Endothelial cell of umbilical vein (primary cell): Measurements from ENCODE around the gene TMEM273. TPM values are rescaled to one million over a fixed set of nuclear protein-coding genes. Genes with fewer than 3 reads are reported as not detected.

Source experiments
- BruUV-seq: library from RNA; stranded (reverse); fragments of 400-500 nt; replicated peaks from 2 replicates; lab custom pipeline; 2021; lab: Mats Ljungman, UMichigan
- CTCF ChIA-PET: fragments of 300-600, 350-600 bp; sonication (Branson Sonifier 250); formaldehyde crosslinking; loops from one replicate; lab custom pipeline; 2021; ENCODE audit warnings: antibody characterized with exemption, inconsistent platforms; lab: Charles Lee
- POLR2A ChIA-PET: fragments of 300-600, 350-600 bp; sonication (Branson Sonifier 250); formaldehyde crosslinking; loops from one replicate; lab custom pipeline; 2021; ENCODE audit warnings: antibody characterized with exemption, inconsistent platforms; lab: Charles Lee
- DNase-seq: peaks from one replicate; pipeline ENCODE4 v3.0.0-alpha.2; 2011; ENCODE audit warnings: low read depth, low spot score
- FAIRE-seq: peaks from 2 replicates; lab custom pipeline; 2011; peaks lifted over from hg19 to GRCh38; lab: Jason Lieb, UNC
- H2AFZ ChIP-seq: 2 replicates; pipeline ENCODE4 v1.6.0; 2012; ENCODE audit warnings: low read depth, low read length, control low read depth, inconsistent platforms
- H3K27ac ChIP-seq: 2 replicates; pipeline ENCODE4 v1.5.1; 2011; ENCODE audit warnings: low read depth, mild to moderate bottlenecking, control low read depth, low read length, moderate library complexity; ENCODE audit not compliant: insufficient read depth
- H3K27me3 ChIP-seq, 2 experiments: 2 replicates each; pipeline versions ENCODE4 v1.6.0 to v1.6.1; 2011; ENCODE audit warnings: low read length in 2 of 2, mixed read lengths in 1 of 2; ENCODE audit not compliant: control insufficient read depth in 2 of 2, insufficient read depth in 2 of 2
- H3K36me3 ChIP-seq, 2 experiments: 2 replicates in 1 of 2; 3 replicates in 1 of 2; pipeline ENCODE4 v1.5.1; 2011; ENCODE audit warnings: low read length in 2 of 2, mild to moderate bottlenecking in 1 of 2, moderate library complexity in 1 of 2; ENCODE audit not compliant: control insufficient read depth in 2 of 2, insufficient read depth in 2 of 2; ENCODE audit errors: extremely low read depth in 1 of 2
- H3K4me1 ChIP-seq: 3 replicates; pipeline ENCODE4 v1.5.1; 2011; ENCODE audit warnings: mild to moderate bottlenecking, low read length; ENCODE audit not compliant: control insufficient read depth, insufficient read depth; ENCODE audit errors: extremely low read depth
- H3K4me2 ChIP-seq: 2 replicates; pipeline ENCODE4 v1.6.1; 2011; ENCODE audit warnings: low read length, control low read depth, mixed read lengths; ENCODE audit not compliant: insufficient read depth
- H3K4me3 ChIP-seq, 3 experiments: fragments of 200-600 bp in 1 of 3; sonication (generic), shearing (Covaris generic) in 1 of 3; replicated peaks in 1 of 3; 2 replicates each; pipeline ENCODE4 v1.5.1; 2011 to 2016; ENCODE audit warnings: control low read depth in 3 of 3, low read length in 3 of 3, mild to moderate bottlenecking in 2 of 3, inconsistent platforms in 1 of 3, low read depth in 1 of 3, moderate library complexity in 1 of 3; ENCODE audit not compliant: insufficient read depth in 1 of 3
- H3K79me2 ChIP-seq: 2 replicates; pipeline ENCODE4 v1.6.0; 2012; ENCODE audit warnings: low read length, inconsistent platforms; ENCODE audit not compliant: control insufficient read depth, insufficient read depth
- H3K9ac ChIP-seq: replicated peaks from 2 replicates; pipeline ENCODE3; 2011; ENCODE audit warnings: low read length, control low read depth; ENCODE audit not compliant: insufficient read depth; ENCODE audit errors: extremely low read depth
- H3K9me1 ChIP-seq: replicated peaks from 3 replicates; pipeline ENCODE4 v1.6.0; 2011; ENCODE audit warnings: mild to moderate bottlenecking, low read length; ENCODE audit not compliant: control insufficient read depth, insufficient read depth; ENCODE audit errors: extremely low read depth
- H3K9me3 ChIP-seq: replicated peaks from 2 replicates; pipeline ENCODE4 v1.5.1; 2012; ENCODE audit warnings: low read length, inconsistent platforms; ENCODE audit not compliant: control insufficient read depth, insufficient read depth
- H4K20me1 ChIP-seq: replicated peaks from 2 replicates; pipeline ENCODE3; 2011; ENCODE audit warnings: mild to moderate bottlenecking, low read length; ENCODE audit not compliant: control insufficient read depth, insufficient read depth; ENCODE audit errors: extremely low read depth
- CTCF ChIP-seq, 2 donors: IDR thresholded peaks; 1 replicate in 1 of 2; 2 replicates in 1 of 2; pipeline ENCODE4 v1.5.1; 2011; ENCODE audit warnings: low read length in 2 of 2, mild to moderate bottlenecking in 2 of 2, moderate library complexity in 2 of 2, control low read depth in 1 of 2, inconsistent platforms in 1 of 2, low read depth in 1 of 2; ENCODE audit not compliant: insufficient read depth in 1 of 2; ENCODE audit errors: extremely low read depth in 1 of 2
- EZH2 ChIP-seq: IDR thresholded peaks from 2 replicates; pipeline ENCODE4 v1.6.1; 2012; ENCODE audit warnings: borderline replicate concordance, low read depth, mild to moderate bottlenecking, moderate library complexity, low read length, inconsistent platforms; ENCODE audit not compliant: severe bottlenecking
- FOS ChIP-seq: IDR thresholded peaks from 2 replicates; pipeline ENCODE4 v1.6.1; 2011; ENCODE audit warnings: mild to moderate bottlenecking, low read length, moderate library complexity, borderline replicate concordance; ENCODE audit not compliant: insufficient read depth
- GATA2 ChIP-seq: IDR thresholded peaks from 2 replicates; pipeline ENCODE4 v1.7.0; 2011; ENCODE audit warnings: low read depth, mild to moderate bottlenecking, moderate library complexity, mixed read lengths, low read length; ENCODE audit not compliant: insufficient read length, insufficient read depth
- JUN ChIP-seq: IDR thresholded peaks from 2 replicates; pipeline ENCODE4 v1.6.1; 2011; ENCODE audit warnings: borderline replicate concordance, low read depth; ENCODE audit not compliant: insufficient read length, insufficient read depth
- MYC ChIP-seq: IDR thresholded peaks from one replicate; pipeline ENCODE4 v1.6.1; 2011; ENCODE audit warnings: mild to moderate bottlenecking, low read depth, low read length
- POLR2A ChIP-seq: IDR thresholded peaks from 2 replicates; pipeline ENCODE4 v1.6.1; 2012; ENCODE audit warnings: low read depth, mild to moderate bottlenecking, control low read depth, low read length
- POLR2AphosphoS5 ChIP-seq: IDR thresholded peaks from 2 replicates; pipeline ENCODE4 v1.6.1; 2012; ENCODE audit warnings: low read depth, mild to moderate bottlenecking, control low read depth, low read length, moderate library complexity; ENCODE audit not compliant: insufficient read depth
- dilution Hi-C: fragments of 300-500 bp; cut with MboI; formaldehyde crosslinking; loops from one replicate; pipeline ENCODE4 v1.15.0; 2019; ENCODE audit warnings: low sequenced_read_pairs; ENCODE audit not compliant: extremely low pct_ligation_motif_present
- intact Hi-C: fragments of 100-400 bp; cut with micrococcal nuclease; formaldehyde crosslinking; loops from one replicate; pipeline ENCODE4 v1.10.0; 2022
- polyA plus RNA-seq, 4 experiments: library from polyadenylated mRNA; depleted of rRNA in 3 of 4; stranded (reverse) in 3 of 4; unstranded in 1 of 4; fragments of >200 nt; gene quantifications; 2 replicates each; pipeline versions ENCODE4 v1.2.1 to v1.2.3, GENCODE V29; 2011 to 2012; ENCODE audit warnings: missing spikeins in 1 of 4
- total RNA-seq: library from RNA; stranded (reverse); gene quantifications from 2 replicates; pipeline ENCODE4 v1.2.3, GENCODE V29; 2021
- TF ChIP-seq, protein P1 (sequence below): IDR thresholded peaks from 2 replicates; pipeline ENCODE4 v1.6.1; 2011; ENCODE audit not compliant: insufficient read depth, insufficient read length

TMEM273 gene
- total and polyA plus RNA-seq, 2 donors (not counting 3 experiments of a cell fraction or from before 2014, with no cell fraction given), result 1.9 to 3.7 TPM

DNA sequence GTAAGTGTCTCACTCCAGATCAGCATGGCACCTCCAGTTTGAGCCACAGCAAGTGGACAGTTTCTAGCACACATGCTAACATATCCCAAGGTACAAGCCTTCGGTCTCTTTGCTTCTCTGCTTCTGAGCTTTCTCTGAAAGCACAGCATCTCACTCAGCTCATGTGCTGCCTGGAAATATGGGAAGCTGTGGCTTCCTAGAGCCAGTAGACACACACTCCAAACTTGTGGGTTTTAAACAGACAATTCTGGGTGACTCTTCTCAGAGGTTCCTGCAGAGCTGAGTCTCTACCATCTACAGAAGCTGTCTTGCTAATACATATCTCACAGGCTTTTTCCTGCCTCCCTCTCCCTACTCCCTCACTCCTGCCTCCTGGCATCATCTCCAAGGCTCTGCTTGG is 23.9 kb upstream of the TMEM273 start:
- ChIA-PET CTCF (no interaction called here), POLR2A (no interaction called here)
- Histone ChIP-seq H2AFZ (no peak overlapping the region), H4K20me1 (no peaks in the 10 kb centered on the region), H3K4me3 (no peak overlapping the region), H3K27me3 (peaks cover 5 to 12% of the 10 kb centered on the region in 2 experiments), H3K9me3 (no peaks in the 10 kb centered on the region), H3K79me2 (no peaks in the 10 kb centered on the region), H3K4me1 (no peaks in the 10 kb centered on the region), H3K4me2 (no peak overlapping the region), H3K27ac (no peak overlapping the region), H3K9ac (no peak overlapping the region), H3K9me1 (no peaks in the 10 kb centered on the region), H3K36me3 (no peaks in the 10 kb centered on the region)
- dilution Hi-C loops, result no loop called here
- TF ChIP-seq GATA2, result no peak
- TF ChIP-seq EZH2, result no peak
- TF ChIP-seq JUN, result no peak
- TF ChIP-seq, protein P1, sequence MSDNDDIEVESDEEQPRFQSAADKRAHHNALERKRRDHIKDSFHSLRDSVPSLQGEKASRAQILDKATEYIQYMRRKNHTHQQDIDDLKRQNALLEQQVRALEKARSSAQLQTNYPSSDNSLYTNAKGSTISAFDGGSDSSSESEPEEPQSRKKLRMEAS, result no peak
- TF ChIP-seq POLR2AphosphoS5, result no peak
- TF ChIP-seq FOS, result no peak
- no peak for TF ChIP-seq MYC
- no peak for TF ChIP-seq POLR2A
- no peak for TF ChIP-seq CTCF (IDR thresholded peaks at IDR 0.05; ENCODE audit: extremely low read depth in 1 of 2, insufficient read depth in 1 of 2, low read depth in 1 of 2, low read length in 2 of 2)
- intact Hi-C loops, result no loop called here
- no TSS peak for BruUV-seq
- DNase-seq, result no peak
- no peak for FAIRE-seq
